Heart left ventricle (tissue), 13 donors: Measurements from ENCODE around the gene FUS.

ENCODE experiments used
- CTCF ChIP-seq, 12 donors: fragments of 200-600 bp; sonication (generic) in 4 of 12; IDR thresholded peaks; one replicate each; pipeline versions ENCODE4 v1.5.0 to v1.8.0; 2018 to 2022; ENCODE audit warnings: antibody characterized with exemption in 12 of 12, mild to moderate bottlenecking in 5 of 12
- POLR2A ChIP-seq, 2 donors: fragments of 450-650 bp; IDR thresholded peaks; one replicate each; pipeline ENCODE4 v1.6.1; 2017; ENCODE audit warnings: antibody characterized with exemption in 2 of 2, mild to moderate bottlenecking in 2 of 2, moderate library complexity in 2 of 2
- donor health status: ischemic (EF 13 %, LVEDD 7.1; RV severe dilation, severe dysfunction).
- donor health status: DM: no; HTN: yes; CAD: no.
- donor health status: DM: no; HTN: no; CAD: no.
- donor health status: ischemic (EF 25% LVEDD 6.9; RV normal size, moderate dysfunction).
- donor health status: ischemic (EF 25% LVEDD 5.7; RV mildly dilated, moderate dysfunction).
- donor health status: ischemic (EF 35%, LVEDD 5.7; RV mildly dilated, moderate dysfunction).
- donor health status: nonischemic (EF 11% LVEDD 7.7; RV severe dilation, severe dysfunction).
- donor health status: DM: yes; HTN: yes; CAD: no.
- donor health status: PGD.
- donor health status: ischemic (EF 29% LVEDD 5.4; RV normal size, mild dysfunction).
- donor health status: nonischemic (EF 23%, LVEDD 6.1; RV moderate dilation, normal function).

GRCh38 chr16:31135535-31136286, 44.2 kb upstream of the FUS start, which contains the start of gene PRSS8:
- TF ChIP-seq CTCF (IDR thresholded peaks at IDR 0.05), result no peak
- no peak for TF ChIP-seq POLR2A (IDR thresholded peaks at IDR 0.05)
